GM10248 (cell line): ENCODE results near the gene TTC22.

Experiments
- CTCF ChIA-PET: fragments of 300-600 bp; sonication (Branson Sonifier 250); formaldehyde crosslinking; extraction: SDS; loops from one replicate; lab custom pipeline; 2021; ENCODE audit warnings: antibody characterized with exemption; lab: Yijun Ruan, JAX
- POLR2A ChIA-PET: fragments of 350-650 bp; sonication (Branson Sonifier 250); formaldehyde crosslinking; extraction: SDS; loops from one replicate; lab custom pipeline; 2020; ENCODE audit warnings: antibody characterized with exemption; lab: Yijun Ruan, JAX
- DNase-seq: peaks from one replicate; pipeline ENCODE4 v3.0.0; 2012; ENCODE audit errors: extremely low spot score
- CTCF ChIP-seq: IDR thresholded peaks from 2 replicates; pipeline ENCODE4 v1.5.1; 2012; ENCODE audit warnings: mild to moderate bottlenecking, low read depth; ENCODE audit errors: extremely low read depth, missing control alignments, control extremely low read depth

TTC22 gene

GRCh38 chr1:54810153-54810942 lies 9.2 kb upstream of the TTC22 start:
- TF ChIP-seq CTCF = peak; percentile 91
- POLR2A ChIA-PET = no interaction called here
- CTCF ChIA-PET = interaction anchor here (0.6 to 5.4 kb wide), 18 partner anchors 10 to 950 kb away, joined by 3 to 45 read pairs (median 4); partner anchors contain the start of gene TTC22
- DNase-seq = peak; percentile 84

GRCh38 chr1:54809496-54810074 lies 8.5 kb upstream of the TTC22 start:
- no peak for TF ChIP-seq CTCF
- ChIA-PET POLR2A (no interaction called here), CTCF (interaction anchor here (0.6 to 5.4 kb wide), 17 partner anchors 9 to 950 kb away, joined by 3 to 45 read pairs (median 4); partner anchors contain the start of gene TTC22)
- DNase-seq = no peak

- DNase-seq = no peak
- ChIA-PET POLR2A (no interaction called here), CTCF (interaction anchor here (1.2 to 5.4 kb wide), 5 partner anchors 8 to 142 kb away, joined by 4 to 45 read pairs (median 6); partner anchors contain the start of gene TTC22)
- TF ChIP-seq CTCF = no peak
These were observed 7.5 kb upstream of the TTC22 start for GRCh38 chr1:54808443-54809207.

- ChIA-PET POLR2A (no interaction called here), CTCF (interaction anchor here (1.6 to 1.7 kb wide), 2 partner anchors 9 to 13 kb away, joined by 3 to 4 read pairs; no protein-coding TSS in a partner anchor)
- DNase-seq = no peak
- TF ChIP-seq CTCF = no peak
These were observed 6.6 kb upstream of the TTC22 start for GRCh38 chr1:54807756-54808155.

- ChIA-PET CTCF (interaction anchor here (0.9 to 1.7 kb wide), 4 partner anchors 8 to 14 kb away, joined by 3 to 4 read pairs (median 4); no protein-coding TSS in a partner anchor), POLR2A (no interaction called here)
- no peak for DNase-seq
- TF ChIP-seq CTCF = no peak
These were observed 5.9 kb upstream of the TTC22 start for GRCh38 chr1:54806931-54807611.
